ENCODE data around the gene PTBP3.

Gene PTBP3

GRCh38 chr9:112360047-112360804 lies 26.8 kb upstream of the PTBP3 start:
- no peak for DNase-seq

- DNase-seq, result no peak
Measured at GRCh38 chr9:112355427-112355897, 22.0 kb upstream of the PTBP3 start.

GRCh38 chr9:112354081-112354743 lies 20.8 kb upstream of the PTBP3 start:
- no peak for DNase-seq

- no peak for DNase-seq
Measured at GRCh38 chr9:112352209-112352608, 18.8 kb upstream of the PTBP3 start.

- no peak for DNase-seq
Measured at GRCh38 chr9:112351184-112351583, 17.8 kb upstream of the PTBP3 start.

GRCh38 chr9:112349008-112349333 lies 15.6 kb upstream of the PTBP3 start:
- no peak for DNase-seq

GRCh38 chr9:112348257-112349007 lies 15.0 kb upstream of the PTBP3 start:
- peak; percentile 61 for DNase-seq

- DNase-seq, result no peak
Measured at GRCh38 chr9:112341730-112342129, 8.3 kb upstream of the PTBP3 start.

- DNase-seq, result no peak
Measured at GRCh38 chr9:112339886-112340285, 6.5 kb upstream of the PTBP3 start.

GRCh38 chr9:112338561-112338960 lies 5.1 kb upstream of the PTBP3 start:
- DNase-seq, result no peak

- DNase-seq, result no peak
Measured at GRCh38 chr9:112337547-112337946, 4.1 kb upstream of the PTBP3 start.

- peak; percentile 14 for DNase-seq
Measured at GRCh38 chr9:112334432-112334841, 1.0 kb upstream of the PTBP3 start.

- DNase-seq, result peak; percentile 95
Measured at GRCh38 chr9:112333639-112334431, 416 bp upstream of the PTBP3 start.

GRCh38 chr9:112332674-112332976 lies 794 bp downstream of the PTBP3 start:
- no peak for DNase-seq

- DNase-seq, result no peak
Measured at GRCh38 chr9:112332214-112332613, 1.2 kb downstream of the PTBP3 start.

GRCh38 chr9:112331674-112331952 lies 1.8 kb downstream of the PTBP3 start:
- no peak for DNase-seq

- no peak for DNase-seq
Measured at GRCh38 chr9:112328545-112328944, 4.9 kb downstream of the PTBP3 start.

GRCh38 chr9:112327718-112328450 lies 5.5 kb downstream of the PTBP3 start:
- no peak for DNase-seq

- no peak for DNase-seq
Measured at GRCh38 chr9:112326194-112326593, 7.2 kb downstream of the PTBP3 start.

GRCh38 chr9:112325600-112325999 lies 7.8 kb downstream of the PTBP3 start:
- DNase-seq, result no peak

GRCh38 chr9:112325127-112325526 lies 8.3 kb downstream of the PTBP3 start:
- DNase-seq, result no peak

- DNase-seq, result no peak
Measured at GRCh38 chr9:112323378-112323854, 10.0 kb downstream of the PTBP3 start.
